ENCODE measurements around the gene ASB4.
A peak's percentile ranks its signal among the peaks of the same experiment; 100 is the strongest.

ASB4 gene

DNA sequence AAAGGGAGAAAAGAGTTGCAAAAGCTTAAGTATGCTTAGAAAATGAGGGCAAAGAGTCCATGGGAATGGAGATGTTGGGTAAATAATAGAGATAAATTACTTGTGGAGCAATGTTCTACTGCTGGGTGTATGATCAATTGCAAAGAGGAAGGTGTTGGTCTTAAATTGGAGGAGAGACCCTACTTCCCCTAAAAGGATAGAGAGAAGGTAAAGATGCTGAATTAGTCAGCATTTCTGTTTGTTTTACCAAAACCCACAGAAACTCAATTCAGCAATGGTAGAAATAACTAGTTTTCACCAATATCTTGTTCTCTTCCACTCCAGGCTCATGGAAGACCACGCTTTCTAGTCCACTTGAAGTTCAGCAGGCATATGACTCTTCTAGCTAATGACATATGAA lies 32.1 kb downstream of the ASB4 start:
- Histone ChIP-seq H3K4me1 (ENCODE audit: control insufficient read depth, insufficient read depth, low read length) (no peaks in the 10 kb centered on the region), H3K36me3 (ENCODE audit: control insufficient read depth, insufficient read depth, low read length) (no peaks in the 10 kb centered on the region), H3K4me3 (ENCODE audit: low read length) (no peak overlapping the region), H3K27me3 (ENCODE audit: control insufficient read depth, insufficient read depth, low read length) (no peaks in the 10 kb centered on the region), H3K27ac (ENCODE audit: low read depth, low read length) (no peak overlapping the region), H3K9ac (ENCODE audit: low read length) (no peak overlapping the region)

DNA sequence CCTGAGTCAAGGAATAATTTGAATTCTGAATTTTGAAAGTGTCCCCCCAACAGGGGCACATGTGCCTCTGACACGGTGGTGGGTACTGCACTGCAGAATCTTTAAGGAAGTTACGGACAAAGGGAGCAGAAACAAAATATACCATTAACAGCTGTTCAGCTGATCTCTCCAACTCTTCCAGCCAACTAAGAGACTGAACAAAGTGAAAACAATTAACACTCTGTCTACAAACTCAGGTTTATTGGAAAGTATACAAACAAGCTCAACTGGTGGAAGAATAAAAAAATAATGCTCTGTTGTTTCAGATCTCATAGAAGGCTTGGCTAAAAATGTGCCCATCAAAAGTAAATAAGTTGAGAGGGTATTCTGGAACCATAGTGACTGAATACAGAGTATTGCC lies 34.4 kb downstream of the ASB4 start:
- H3K9ac ChIP-seq (ENCODE audit: low read length), result no peak overlapping the region
- no peak overlapping the region for H3K27ac ChIP-seq (ENCODE audit: low read depth, low read length)
- no peaks in the 10 kb centered on the region for H3K4me1 ChIP-seq (ENCODE audit: control insufficient read depth, insufficient read depth, low read length)
- H3K36me3 ChIP-seq (ENCODE audit: control insufficient read depth, insufficient read depth, low read length), result no peaks in the 10 kb centered on the region
- H3K27me3 ChIP-seq (ENCODE audit: control insufficient read depth, insufficient read depth, low read length), result no peaks in the 10 kb centered on the region
- no peak overlapping the region for H3K4me3 ChIP-seq (ENCODE audit: low read length)

DNA sequence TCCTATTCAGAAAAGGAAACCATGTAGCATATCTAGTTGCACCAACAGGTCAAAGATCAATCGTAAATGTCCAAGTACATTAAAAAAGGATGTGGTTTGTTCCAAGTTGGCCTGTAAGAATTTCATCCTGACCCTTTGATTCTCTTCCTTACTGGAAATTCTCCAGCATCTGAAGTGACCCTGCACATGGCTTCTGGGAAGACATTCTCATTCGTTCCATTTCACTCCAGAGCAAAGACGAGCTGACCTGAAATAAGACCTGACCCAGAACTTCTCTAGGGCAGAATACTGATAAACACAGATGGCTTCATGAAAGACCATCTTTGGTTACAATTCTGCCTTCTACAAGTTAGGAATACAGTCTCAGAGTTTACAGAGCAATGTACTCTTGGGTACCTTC lies 39.8 kb downstream of the ASB4 start:
- no peak overlapping the region for H3K4me3 ChIP-seq (ENCODE audit: low read length)
- H3K27ac ChIP-seq (ENCODE audit: low read depth, low read length), result no peak overlapping the region
- H3K4me1 ChIP-seq (ENCODE audit: control insufficient read depth, insufficient read depth, low read length), result no peaks in the 10 kb centered on the region
- H3K9ac ChIP-seq (ENCODE audit: low read length), result no peak overlapping the region
- H3K27me3 ChIP-seq (ENCODE audit: control insufficient read depth, insufficient read depth, low read length), result no peaks in the 10 kb centered on the region
- no peaks in the 10 kb centered on the region for H3K36me3 ChIP-seq (ENCODE audit: control insufficient read depth, insufficient read depth, low read length)

DNA sequence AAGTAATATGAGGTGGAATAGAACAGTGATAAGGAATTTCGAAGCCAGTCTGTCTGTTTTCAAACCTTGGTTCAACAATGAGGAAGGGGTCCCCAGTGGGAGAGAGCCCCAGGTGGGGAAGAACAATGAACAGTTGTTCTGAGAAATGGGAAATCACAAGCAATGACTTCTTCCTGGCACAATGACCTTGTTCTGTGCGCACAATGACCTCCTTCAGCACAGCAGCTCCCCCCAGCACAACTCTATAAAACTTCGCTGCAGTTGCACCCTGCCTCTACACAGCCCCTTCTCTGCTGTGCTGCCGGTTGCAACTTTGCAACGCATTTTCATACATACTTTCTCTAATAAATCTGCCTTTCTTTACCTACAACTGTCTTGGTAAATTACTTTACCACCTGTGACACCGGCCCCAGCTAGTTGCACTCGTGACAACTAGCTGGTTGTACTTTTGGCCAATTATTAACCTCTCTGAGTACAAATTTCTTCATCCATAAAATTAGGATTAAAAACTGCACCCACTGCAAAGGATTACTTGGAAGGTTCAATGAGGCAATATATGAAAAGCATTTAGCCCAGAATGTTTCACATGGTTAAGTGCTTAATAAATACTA lies 40.5 kb downstream of the ASB4 start:
- Histone ChIP-seq H3K27me3 (ENCODE audit: control insufficient read depth, insufficient read depth, low read length) (no peaks in the 10 kb centered on the region), H3K9ac (ENCODE audit: low read length) (no peak overlapping the region), H3K4me3 (ENCODE audit: low read length) (no peak overlapping the region), H3K4me1 (ENCODE audit: control insufficient read depth, insufficient read depth, low read length) (no peaks in the 10 kb centered on the region), H3K27ac (ENCODE audit: low read depth, low read length) (no peak overlapping the region), H3K36me3 (ENCODE audit: control insufficient read depth, insufficient read depth, low read length) (no peaks in the 10 kb centered on the region)

DNA sequence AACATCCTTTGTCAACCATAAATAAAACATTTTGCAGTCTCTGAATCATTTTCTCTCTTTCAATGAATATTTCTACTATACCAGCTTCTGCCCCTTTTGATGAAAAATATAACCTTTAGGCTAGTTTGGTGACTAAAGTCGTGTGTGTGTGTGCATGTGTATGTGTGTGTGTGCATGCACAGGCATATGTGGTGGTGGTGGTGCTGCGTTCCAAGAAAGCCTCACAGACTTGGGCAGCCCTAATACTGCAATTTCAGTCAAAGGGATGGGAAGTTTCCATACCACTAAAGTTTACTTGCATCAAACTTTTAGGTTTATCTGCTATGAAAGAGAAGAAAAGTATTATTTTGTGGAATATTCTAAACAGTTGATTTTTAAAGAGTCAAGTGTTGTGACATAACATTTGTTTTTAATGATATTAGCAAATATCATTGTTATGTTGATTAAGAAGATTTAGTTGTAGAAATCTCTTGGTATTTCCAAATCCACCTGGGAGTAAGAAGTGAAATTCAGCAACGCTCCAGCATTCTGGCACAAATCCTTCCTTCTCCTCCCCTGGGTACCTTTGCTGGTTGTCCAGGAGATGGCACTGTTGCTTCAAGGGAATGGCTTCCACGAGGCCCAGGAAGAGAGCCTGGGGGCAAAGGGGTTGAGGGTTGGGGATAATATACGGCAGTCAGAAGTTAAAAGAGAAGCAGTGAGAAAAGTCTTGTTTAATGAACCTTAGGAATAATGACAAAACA lies 41.5 kb downstream of the ASB4 start:
- Histone ChIP-seq H3K27ac (ENCODE audit: low read depth, low read length) (no peak overlapping the region), H3K4me1 (ENCODE audit: control insufficient read depth, insufficient read depth, low read length) (peaks cover 3% of the 10 kb centered on the region), H3K36me3 (ENCODE audit: control insufficient read depth, insufficient read depth, low read length) (no peaks in the 10 kb centered on the region), H3K27me3 (ENCODE audit: control insufficient read depth, insufficient read depth, low read length) (no peaks in the 10 kb centered on the region), H3K4me3 (ENCODE audit: low read length) (no peak overlapping the region), H3K9ac (ENCODE audit: low read length) (no peak overlapping the region)

DNA sequence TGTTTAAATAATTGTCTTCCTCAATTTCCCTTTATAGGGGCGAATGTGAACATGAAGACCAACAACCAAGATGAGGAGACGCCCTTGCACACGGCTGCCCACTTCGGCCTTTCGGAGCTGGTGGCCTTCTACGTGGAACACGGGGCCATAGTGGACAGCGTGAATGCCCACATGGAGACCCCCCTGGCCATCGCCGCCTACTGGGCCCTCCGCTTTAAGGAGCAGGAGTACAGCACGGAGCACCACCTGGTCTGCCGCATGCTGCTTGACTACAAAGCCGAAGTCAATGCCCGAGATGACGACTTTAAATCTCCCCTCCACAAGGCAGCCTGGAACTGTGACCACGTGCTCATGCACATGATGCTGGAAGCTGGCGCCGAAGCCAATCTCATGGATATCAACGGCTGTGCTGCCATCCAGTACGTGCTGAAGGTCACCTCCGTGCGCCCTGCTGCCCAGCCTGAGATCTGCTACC lies 42.1 kb downstream of the ASB4 start:
- no peaks in the 10 kb centered on the region for H3K27me3 ChIP-seq (ENCODE audit: control insufficient read depth, insufficient read depth, low read length)
- H3K9ac ChIP-seq (ENCODE audit: low read length), result no peak overlapping the region
- no peaks in the 10 kb centered on the region for H3K36me3 ChIP-seq (ENCODE audit: control insufficient read depth, insufficient read depth, low read length)
- peaks cover 3% of the 10 kb centered on the region for H3K4me1 ChIP-seq (ENCODE audit: control insufficient read depth, insufficient read depth, low read length)
- no peak overlapping the region for H3K27ac ChIP-seq (ENCODE audit: low read depth, low read length)
- H3K4me3 ChIP-seq (ENCODE audit: low read length), result no peak overlapping the region

DNA sequence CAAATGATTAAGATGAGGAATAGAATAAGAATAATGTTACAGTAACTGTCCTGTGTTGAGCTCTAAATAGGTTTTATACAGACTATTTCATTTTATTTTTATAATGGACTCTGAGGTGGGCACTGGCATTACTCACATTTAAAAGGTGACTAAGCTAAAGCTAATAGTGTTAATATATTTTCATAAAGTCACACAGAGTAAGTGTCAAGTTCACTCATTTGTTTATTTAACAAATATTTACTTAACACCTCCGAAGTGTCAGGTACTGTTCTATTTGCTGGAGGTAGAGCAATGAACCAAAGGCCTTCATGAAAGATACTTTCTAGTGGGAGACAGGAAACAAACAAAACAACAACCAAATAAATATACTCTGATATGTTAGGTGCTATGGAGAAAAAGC lies 44.0 kb downstream of the ASB4 start:
- no peaks in the 10 kb centered on the region for H3K36me3 ChIP-seq (ENCODE audit: control insufficient read depth, insufficient read depth, low read length)
- peaks cover 3% of the 10 kb centered on the region for H3K4me1 ChIP-seq (ENCODE audit: control insufficient read depth, insufficient read depth, low read length)
- H3K27me3 ChIP-seq (ENCODE audit: control insufficient read depth, insufficient read depth, low read length), result no peaks in the 10 kb centered on the region
- no peak overlapping the region for H3K9ac ChIP-seq (ENCODE audit: low read length)
- H3K4me3 ChIP-seq (ENCODE audit: low read length), result no peak overlapping the region
- H3K27ac ChIP-seq (ENCODE audit: low read depth, low read length), result no peak overlapping the region

DNA sequence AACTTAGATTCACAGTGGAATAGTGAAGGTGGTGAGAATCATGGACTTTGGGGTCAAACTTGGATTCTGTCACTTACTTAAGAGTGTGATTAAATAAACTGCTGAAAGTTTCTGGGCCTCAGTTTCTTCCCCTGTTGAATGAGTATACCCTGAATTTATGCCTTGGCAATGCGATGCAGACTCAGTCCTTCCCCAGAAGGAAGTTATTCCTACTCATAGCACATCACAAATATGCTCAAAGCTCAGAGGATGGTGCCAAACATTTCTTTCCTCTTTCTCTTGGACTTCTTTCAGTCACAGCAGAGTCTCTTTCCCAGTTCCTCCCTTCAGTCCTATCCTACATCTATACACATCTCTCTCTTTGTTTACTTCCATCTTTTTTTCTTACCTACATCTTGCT lies 45.1 kb downstream of the ASB4 start:
- Histone ChIP-seq H3K27me3 (ENCODE audit: control insufficient read depth, insufficient read depth, low read length) (no peaks in the 10 kb centered on the region), H3K4me3 (ENCODE audit: low read length) (no peak overlapping the region), H3K36me3 (ENCODE audit: control insufficient read depth, insufficient read depth, low read length) (no peaks in the 10 kb centered on the region), H3K27ac (ENCODE audit: low read depth, low read length) (no peak overlapping the region), H3K4me1 (ENCODE audit: control insufficient read depth, insufficient read depth, low read length) (peaks cover 3% of the 10 kb centered on the region), H3K9ac (ENCODE audit: low read length) (no peak overlapping the region)

DNA sequence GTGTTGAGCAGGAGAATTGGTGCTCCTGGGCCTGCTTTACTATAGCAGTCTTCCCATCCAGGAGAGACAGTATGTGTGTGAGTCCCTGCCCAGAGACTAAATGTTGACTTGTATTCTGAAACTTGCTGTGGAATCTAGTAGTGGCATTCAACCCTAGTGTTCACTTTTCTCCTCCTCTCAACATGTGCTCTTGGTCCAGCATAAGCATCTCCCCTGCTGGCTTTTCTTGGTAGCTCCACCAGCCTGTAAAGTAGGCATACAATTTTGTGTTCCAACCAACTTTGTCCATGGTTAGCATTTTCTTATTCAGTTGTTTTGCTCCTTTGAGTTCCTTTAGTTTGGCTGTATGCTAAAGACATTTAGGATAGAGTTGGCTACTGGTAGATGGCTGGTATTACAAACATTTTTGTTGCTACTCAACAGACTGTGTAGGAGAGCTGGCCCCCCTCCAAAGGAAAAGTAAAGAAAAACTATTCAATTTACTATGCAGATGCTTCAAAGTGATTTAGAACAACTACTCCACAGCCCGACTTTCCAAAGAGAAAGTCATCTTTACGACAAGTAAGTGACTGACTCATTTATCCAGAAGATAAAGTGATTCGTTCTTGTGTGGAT lies 46.0 kb downstream of the ASB4 start:
- Histone ChIP-seq H3K4me1 (ENCODE audit: control insufficient read depth, insufficient read depth, low read length) (peaks cover 3% of the 10 kb centered on the region), H3K27ac (ENCODE audit: low read depth, low read length) (peak overlapping the region; percentile 6), H3K4me3 (ENCODE audit: low read length) (no peak overlapping the region), H3K9ac (ENCODE audit: low read length) (no peak overlapping the region), H3K27me3 (ENCODE audit: control insufficient read depth, insufficient read depth, low read length) (no peaks in the 10 kb centered on the region), H3K36me3 (ENCODE audit: control insufficient read depth, insufficient read depth, low read length) (no peaks in the 10 kb centered on the region)

DNA sequence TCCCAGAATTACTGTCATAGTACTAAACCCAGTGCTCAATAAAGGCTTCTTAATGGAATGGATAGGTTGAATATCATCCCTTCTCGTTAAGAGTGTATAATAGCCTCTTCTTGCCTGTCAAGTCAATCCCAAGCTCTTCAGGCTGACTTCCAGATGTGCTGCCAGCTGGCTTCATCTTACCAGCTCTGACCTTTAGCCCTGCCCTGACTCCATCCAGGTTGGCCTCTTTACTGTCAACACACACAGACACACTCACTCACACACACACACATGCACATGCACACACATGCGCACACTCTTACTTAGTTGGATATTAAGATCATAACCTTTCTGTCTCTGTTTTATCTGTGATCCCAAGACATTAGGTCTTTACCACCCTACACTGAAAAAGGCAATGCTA lies 49.1 kb downstream of the ASB4 start:
- H3K4me1 ChIP-seq (ENCODE audit: control insufficient read depth, insufficient read depth, low read length), result peaks cover 3% of the 10 kb centered on the region
- no peaks in the 10 kb centered on the region for H3K27me3 ChIP-seq (ENCODE audit: control insufficient read depth, insufficient read depth, low read length)
- no peak overlapping the region for H3K27ac ChIP-seq (ENCODE audit: low read depth, low read length)
- H3K36me3 ChIP-seq (ENCODE audit: control insufficient read depth, insufficient read depth, low read length), result no peaks in the 10 kb centered on the region
- H3K9ac ChIP-seq (ENCODE audit: low read length), result no peak overlapping the region
- H3K4me3 ChIP-seq (ENCODE audit: low read length), result no peak overlapping the region

DNA sequence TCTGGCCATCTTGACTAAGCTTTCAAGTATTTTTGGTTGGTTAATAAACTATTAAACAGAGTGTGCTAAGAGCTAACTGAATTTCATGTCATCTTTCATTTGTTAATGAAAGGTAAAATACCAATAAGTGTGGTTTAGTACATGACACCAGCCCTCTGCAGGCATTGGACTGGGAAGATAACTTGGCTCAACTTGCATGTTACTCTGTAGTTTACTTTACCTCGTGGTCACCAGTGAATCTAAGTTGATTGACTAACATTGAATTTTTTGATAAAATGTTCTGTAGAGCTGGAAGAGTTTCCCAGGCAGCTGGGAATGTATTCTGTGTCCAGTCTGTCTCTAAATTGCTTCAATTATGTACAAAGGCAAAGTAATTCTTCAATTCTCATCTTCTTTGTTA lies 49.9 kb downstream of the ASB4 start:
- H3K4me3 ChIP-seq (ENCODE audit: low read length), result no peak overlapping the region
- no peaks in the 10 kb centered on the region for H3K36me3 ChIP-seq (ENCODE audit: control insufficient read depth, insufficient read depth, low read length)
- H3K4me1 ChIP-seq (ENCODE audit: control insufficient read depth, insufficient read depth, low read length), result peaks cover 3% of the 10 kb centered on the region
- no peak overlapping the region for H3K9ac ChIP-seq (ENCODE audit: low read length)
- no peaks in the 10 kb centered on the region for H3K27me3 ChIP-seq (ENCODE audit: control insufficient read depth, insufficient read depth, low read length)
- no peak overlapping the region for H3K27ac ChIP-seq (ENCODE audit: low read depth, low read length)

DNA sequence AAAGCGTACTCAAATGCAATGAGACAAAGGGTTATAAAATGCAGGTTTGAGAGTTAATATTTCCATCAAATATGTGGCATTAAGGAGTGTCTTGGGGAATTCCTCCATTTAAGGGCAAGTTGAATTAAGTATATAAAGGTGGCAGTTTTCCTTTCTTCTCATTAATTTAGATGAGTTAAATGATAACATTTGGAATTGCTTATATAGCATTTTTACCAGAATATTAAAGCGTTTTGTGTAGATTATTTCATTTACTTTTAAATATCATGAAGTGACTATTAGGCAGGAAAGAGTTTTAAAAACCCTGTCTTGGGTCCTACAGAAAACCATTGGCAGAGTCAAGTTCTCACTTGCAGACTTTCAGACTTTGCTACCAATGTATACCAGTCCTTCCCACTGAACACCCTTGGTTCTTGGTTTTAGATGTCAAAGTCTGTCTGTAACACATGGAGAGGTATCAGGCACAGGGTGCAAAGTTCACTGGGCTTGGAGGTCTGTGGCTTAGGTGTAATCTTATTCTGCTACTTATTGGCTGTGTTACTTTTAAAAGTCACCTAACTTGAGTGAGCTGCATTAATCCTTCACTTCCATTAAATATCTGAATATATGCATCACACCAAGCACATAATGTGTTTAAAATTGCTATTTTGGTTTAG lies 51.0 kb downstream of the ASB4 start:
- Histone ChIP-seq H3K27ac (ENCODE audit: low read depth, low read length) (no peak overlapping the region), H3K27me3 (ENCODE audit: control insufficient read depth, insufficient read depth, low read length) (no peaks in the 10 kb centered on the region), H3K4me1 (ENCODE audit: control insufficient read depth, insufficient read depth, low read length) (no peaks in the 10 kb centered on the region), H3K9ac (ENCODE audit: low read length) (no peak overlapping the region), H3K4me3 (ENCODE audit: low read length) (no peak overlapping the region), H3K36me3 (ENCODE audit: control insufficient read depth, insufficient read depth, low read length) (no peaks in the 10 kb centered on the region)
